Measurements from ENCODE around the gene AHRR.

- no peak for TF ChIP-seq CTCF (IDR thresholded peaks at IDR 0.05)
- TF ChIP-seq POLR2AphosphoS5 (IDR thresholded peaks at IDR 0.05; ENCODE audit: insufficient read depth in 1 of 2, low read depth in 1 of 2): no peak
Observed at GRCh38 chr5:376799-377325, 55.3 kb downstream of the AHRR start.
